Glomerular endothelial cell (primary cell): ENCODE measurements around the gene GOLGA1. TPM values are rescaled to one million over a fixed set of nuclear protein-coding genes. Genes with fewer than 3 reads are reported as not detected.
"Not testable (repeated sequence)": the region's sequence is repeated elsewhere in the genome, so short reads cannot be mapped to it uniquely, and the experiment has no call there.

ENCODE experiments used
- DNase-seq: peaks from one replicate; pipeline ENCODE4 v3.0.0-alpha.2; 2011; ENCODE audit warnings: low read depth, low spot score; ENCODE audit errors: extremely low read depth
- total RNA-seq: library from RNA; depleted of rRNA; stranded (reverse); fragments of >200 nt; gene quantifications from 2 replicates; pipeline ENCODE4 v1.2.3, GENCODE V29; 2015

GOLGA1 gene
- total RNA-seq, 1 donor from 2014 or later: 14.6 TPM

GRCh38 chr9:124839612-124840299 lies 101.1 kb downstream of the GOLGA1 start:
- DNase-seq: no peak

GRCh38 chr9:124838567-124839275 lies 102.2 kb downstream of the GOLGA1 start:
- not testable (repeated sequence) for DNase-seq

- not testable (repeated sequence) for DNase-seq
Observed at GRCh38 chr9:124838132-124838531, 102.8 kb downstream of the GOLGA1 start.

- DNase-seq: no peak
Observed at GRCh38 chr9:124835026-124835557, 105.8 kb downstream of the GOLGA1 start.

GRCh38 chr9:124834591-124834990 lies 106.3 kb downstream of the GOLGA1 start:
- DNase-seq: no peak

GRCh38 chr9:124831642-124832364 lies 109.1 kb downstream of the GOLGA1 start:
- DNase-seq: no peak

- no peak for DNase-seq
Observed at GRCh38 chr9:124830593-124830992, 110.3 kb downstream of the GOLGA1 start.

GRCh38 chr9:124829334-124829669 lies 111.6 kb downstream of the GOLGA1 start:
- no peak for DNase-seq

- DNase-seq: no peak
Observed at GRCh38 chr9:124828489-124829333, 112.2 kb downstream of the GOLGA1 start.

Other genes with a start within 250 kb of the GOLGA1 start
- 0.10 and 1.3 TPM in 2 replicates for gene NR6A1, start 169.8 kb downstream of the GOLGA1 start, total RNA-seq
- gene OLFML2A, start 163.9 kb downstream of the GOLGA1 start, total RNA-seq: 4.0 and 5.7 TPM in 2 replicates
- not detected in 2 replicates for gene WDR38, start 87.6 kb downstream of the GOLGA1 start, total RNA-seq
- gene RPL35, start 79.1 kb downstream of the GOLGA1 start, total RNA-seq: 1,299 and 1,822 TPM in 2 replicates
- 36.8 and 52.8 TPM in 2 replicates for gene ARPC5L, start 79.0 kb downstream of the GOLGA1 start, total RNA-seq
- gene SCAI, start 202.4 kb upstream of the GOLGA1 start, total RNA-seq: 4.8 and 8.1 TPM in 2 replicates
- gene PPP6C, start 248.7 kb upstream of the GOLGA1 start, total RNA-seq: 26.9 and 29.8 TPM in 2 replicates